ENCODE measurements around the gene EPB42. TPM values are rescaled to one million over a fixed set of nuclear protein-coding genes. Genes with fewer than 3 reads are reported as not detected.

Gene EPB42
- polyA plus RNA-seq (2011; rRNA removed) (not detected in 2 replicates), polyA minus RNA-seq (2011; rRNA and poly(A)+ RNA removed) (not detected in 2 replicates)

DNA sequence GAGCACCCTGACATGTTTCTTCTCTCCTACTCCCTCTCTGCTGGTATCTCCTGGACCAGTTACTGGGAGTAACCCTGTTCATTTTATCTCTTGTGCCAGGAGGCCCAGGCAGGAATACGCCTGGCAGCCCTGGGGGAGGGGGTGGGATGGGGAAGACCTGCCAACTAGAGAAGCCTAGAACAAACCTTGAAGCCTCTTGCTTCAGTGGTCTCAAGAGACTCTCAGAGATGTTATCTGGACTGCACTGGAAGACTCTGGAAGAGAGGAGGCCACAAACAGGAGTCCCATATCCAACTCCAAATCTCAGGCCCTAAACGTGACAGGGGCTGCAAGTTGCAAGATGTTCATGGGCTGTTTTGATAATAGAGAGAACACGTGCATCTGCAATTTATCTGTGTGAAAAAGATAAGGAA lies at the start of gene EPB42:
Gene EPB42 (minus strand): TSS at position 28 of the 413 bp plus-strand sequence. CDS start 193 bp downstream, outside the sequence.
- Histone ChIP-seq H3K27me3 (ENCODE audit: control insufficient read depth, insufficient read depth, low read length) (peaks cover 7% of the 10 kb centered on the region), H3K4me3 (ENCODE audit: low read depth, low read length) (no peak within 1 kb of the TSS), H3K36me3 (ENCODE audit: control insufficient read depth, insufficient read depth, low read length) (no peaks in the 10 kb centered on the region)
- TF ChIP-seq, protein P1, sequence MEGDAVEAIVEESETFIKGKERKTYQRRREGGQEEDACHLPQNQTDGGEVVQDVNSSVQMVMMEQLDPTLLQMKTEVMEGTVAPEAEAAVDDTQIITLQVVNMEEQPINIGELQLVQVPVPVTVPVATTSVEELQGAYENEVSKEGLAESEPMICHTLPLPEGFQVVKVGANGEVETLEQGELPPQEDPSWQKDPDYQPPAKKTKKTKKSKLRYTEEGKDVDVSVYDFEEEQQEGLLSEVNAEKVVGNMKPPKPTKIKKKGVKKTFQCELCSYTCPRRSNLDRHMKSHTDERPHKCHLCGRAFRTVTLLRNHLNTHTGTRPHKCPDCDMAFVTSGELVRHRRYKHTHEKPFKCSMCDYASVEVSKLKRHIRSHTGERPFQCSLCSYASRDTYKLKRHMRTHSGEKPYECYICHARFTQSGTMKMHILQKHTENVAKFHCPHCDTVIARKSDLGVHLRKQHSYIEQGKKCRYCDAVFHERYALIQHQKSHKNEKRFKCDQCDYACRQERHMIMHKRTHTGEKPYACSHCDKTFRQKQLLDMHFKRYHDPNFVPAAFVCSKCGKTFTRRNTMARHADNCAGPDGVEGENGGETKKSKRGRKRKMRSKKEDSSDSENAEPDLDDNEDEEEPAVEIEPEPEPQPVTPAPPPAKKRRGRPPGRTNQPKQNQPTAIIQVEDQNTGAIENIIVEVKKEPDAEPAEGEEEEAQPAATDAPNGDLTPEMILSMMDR (IDR thresholded peaks at IDR 0.05; ENCODE audit: insufficient read depth, low read depth, low read length), result no peak
- DNase-seq (ENCODE audit: low read depth), result no peak
- CTCF ChIA-PET, result interaction anchor here (2.8 kb wide), 1 partner anchor 65 kb away, joined by 15 read pairs; no protein-coding TSS in a partner anchor
- POLR2A ChIA-PET, result no interaction called here

DNA sequence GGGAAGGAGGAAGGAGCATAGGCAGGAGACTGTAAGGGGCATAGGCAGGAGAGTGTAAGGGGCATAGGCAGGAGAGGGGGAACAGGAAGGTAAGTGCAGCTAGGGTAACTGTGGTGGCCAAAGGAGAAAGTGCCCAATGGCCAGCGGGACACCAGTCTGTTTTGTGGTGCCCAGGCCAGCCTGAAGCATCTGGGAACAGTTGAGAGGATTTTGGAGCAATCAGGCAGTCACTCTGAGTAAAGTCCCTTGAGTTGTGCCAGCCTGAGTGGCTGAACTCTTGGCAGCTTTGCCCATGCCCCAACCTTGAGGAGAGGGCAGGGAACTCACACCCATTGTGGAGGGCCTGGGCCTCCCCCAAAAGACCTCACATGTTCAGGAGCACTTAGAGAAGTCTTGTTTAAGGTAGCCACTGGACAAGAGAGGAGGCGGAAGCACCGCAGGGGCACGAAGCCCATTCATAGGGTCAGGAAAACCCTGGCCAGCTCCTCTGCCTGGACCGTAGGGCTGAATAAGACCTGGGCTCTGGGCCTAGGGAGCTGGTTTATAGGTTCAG lies 49.4 kb upstream of the EPB42 start:
- H3K27me3 ChIP-seq (ENCODE audit: control insufficient read depth, insufficient read depth, low read length), result peaks cover 24% of the 10 kb centered on the region
- H3K4me3 ChIP-seq (ENCODE audit: low read depth, low read length), result no peak overlapping the region
- TF ChIP-seq, protein P1 (IDR thresholded peaks at IDR 0.05; ENCODE audit: insufficient read depth, low read depth, low read length), result no peak
- ChIA-PET CTCF (interaction anchor here (1.1 to 1.9 kb wide), 3 partner anchors 15 to 66 kb away, joined by 5 to 9 read pairs (median 8); no protein-coding TSS in a partner anchor), POLR2A (no interaction called here)
- no peaks in the 10 kb centered on the region for H3K36me3 ChIP-seq (ENCODE audit: control insufficient read depth, insufficient read depth, low read length)
- DNase-seq (ENCODE audit: low read depth), result no peak

DNA sequence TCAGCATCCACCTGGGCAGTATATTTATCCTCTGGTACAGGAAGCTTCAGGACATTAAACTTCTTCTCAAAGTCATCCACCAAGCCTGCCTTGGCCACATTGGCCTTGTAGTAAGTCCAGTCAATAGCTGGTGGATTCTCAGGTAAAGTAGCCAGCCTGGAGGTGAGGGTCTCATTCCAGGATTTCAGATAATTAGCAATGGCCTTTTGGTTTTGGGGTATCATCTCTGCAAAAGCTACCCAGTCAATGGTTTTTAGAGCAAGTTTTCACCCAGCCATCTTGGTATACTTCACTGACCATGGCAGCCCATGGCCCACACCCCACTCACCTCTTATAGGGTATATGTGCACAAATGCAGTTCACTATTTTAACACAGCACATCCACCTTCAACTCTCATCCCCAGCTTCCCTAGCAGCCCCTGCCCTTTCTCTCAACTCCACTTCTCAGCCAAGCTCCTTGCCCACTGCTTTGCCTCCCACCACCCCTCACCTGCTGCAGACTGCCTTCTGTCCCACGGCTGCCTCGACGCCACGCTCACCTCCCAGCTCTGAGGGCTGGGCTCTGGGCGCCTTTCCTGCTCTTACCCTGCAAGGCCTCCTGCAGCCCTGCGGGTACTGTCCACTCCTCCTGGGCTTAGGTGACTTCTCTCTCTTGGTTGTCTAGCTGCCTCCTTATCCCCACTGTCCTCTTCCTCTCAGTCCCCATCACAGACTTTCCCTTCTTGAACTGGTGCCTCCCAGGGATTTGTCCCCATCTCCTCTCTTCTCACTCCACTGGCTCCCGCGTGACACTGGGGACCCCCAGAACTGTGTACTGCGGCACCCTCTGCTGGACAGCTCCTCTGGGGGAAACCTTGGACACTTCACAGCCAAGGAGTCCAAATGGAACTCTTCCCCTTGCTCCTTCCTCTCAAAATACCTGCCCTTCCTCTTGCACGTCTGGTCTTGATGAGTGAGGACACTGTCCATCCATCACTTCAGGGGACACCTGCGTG lies 47.6 kb upstream of the EPB42 start:
- ChIA-PET CTCF (interaction anchor here (1.0 to 4.9 kb wide), 13 partner anchors 8 to 64 kb away, joined by 3 to 58 read pairs (median 5); no protein-coding TSS in a partner anchor), POLR2A (no interaction called here)
- Histone ChIP-seq H3K36me3 (ENCODE audit: control insufficient read depth, insufficient read depth, low read length) (no peaks in the 10 kb centered on the region), H3K4me3 (ENCODE audit: low read depth, low read length) (no peak overlapping the region), H3K27me3 (ENCODE audit: control insufficient read depth, insufficient read depth, low read length) (peaks cover 27% of the 10 kb centered on the region)
- no peak for DNase-seq (ENCODE audit: low read depth)
- TF ChIP-seq, protein P1 (IDR thresholded peaks at IDR 0.05; ENCODE audit: insufficient read depth, low read depth, low read length), result peak; percentile 26; the same call in 1 of the 2 replicates

DNA sequence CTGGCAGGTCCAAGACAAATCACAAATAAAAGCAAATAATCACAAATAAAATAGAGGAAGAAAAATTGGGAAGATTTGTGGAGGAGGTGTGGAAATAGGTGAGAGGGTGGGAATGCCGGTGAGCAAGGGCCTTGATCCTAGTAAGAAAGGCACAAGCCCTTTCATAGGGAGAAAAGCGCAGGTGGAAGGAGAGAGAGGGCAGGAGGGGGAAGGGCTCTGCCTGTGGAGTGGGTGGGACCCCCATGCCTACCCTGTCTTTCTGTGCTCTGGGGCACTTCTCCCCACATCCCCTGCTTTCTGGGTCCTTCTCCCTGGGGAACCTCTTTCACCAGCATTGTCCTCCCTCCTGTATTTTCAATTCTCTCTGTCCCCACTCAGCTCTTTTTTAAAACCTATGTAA lies 46.6 kb upstream of the EPB42 start:
- no peak for DNase-seq (ENCODE audit: low read depth)
- ChIA-PET POLR2A (no interaction called here), CTCF (interaction anchor here (1.0 to 4.9 kb wide), 9 partner anchors 9 to 63 kb away, joined by 3 to 58 read pairs (median 5); no protein-coding TSS in a partner anchor)
- Histone ChIP-seq H3K27me3 (ENCODE audit: control insufficient read depth, insufficient read depth, low read length) (peaks cover 29% of the 10 kb centered on the region), H3K36me3 (ENCODE audit: control insufficient read depth, insufficient read depth, low read length) (no peaks in the 10 kb centered on the region), H3K4me3 (ENCODE audit: low read depth, low read length) (no peak overlapping the region)
- TF ChIP-seq, protein P1 (IDR thresholded peaks at IDR 0.05; ENCODE audit: insufficient read depth, low read depth, low read length), result no peak

DNA sequence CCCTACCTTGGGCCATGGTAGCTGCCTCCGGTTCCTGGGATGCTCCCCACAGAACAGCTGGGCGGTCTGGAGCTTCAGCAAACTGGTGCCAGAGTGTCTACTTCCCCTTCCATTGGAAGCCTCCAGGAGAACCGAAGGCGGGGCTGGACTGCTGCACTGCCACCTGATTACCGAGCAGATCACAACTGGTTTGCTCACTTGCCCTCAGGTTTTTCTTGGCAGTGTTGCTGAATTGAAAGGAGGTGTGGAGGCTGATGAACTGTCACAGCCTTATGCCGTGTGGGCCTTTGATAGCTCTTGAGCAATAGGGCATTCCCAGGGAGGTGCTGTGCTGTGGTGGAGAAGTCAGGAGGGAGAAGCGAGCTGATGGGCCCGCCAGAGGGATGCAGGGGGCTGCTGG lies 46.0 kb upstream of the EPB42 start, which contains the start of gene TGM5:
Gene TGM5 (minus strand): TSS at position 95 of the 400 bp plus-strand sequence. CDS start 79 bp downstream, at position 16.
- ChIA-PET POLR2A (no interaction called here), CTCF (interaction anchor here (1.2 to 4.9 kb wide), 7 partner anchors 9 to 62 kb away, joined by 3 to 58 read pairs (median 5); no protein-coding TSS in a partner anchor)
- Histone ChIP-seq H3K27me3 (ENCODE audit: control insufficient read depth, insufficient read depth, low read length) (peaks cover 29% of the 10 kb centered on the region), H3K36me3 (ENCODE audit: control insufficient read depth, insufficient read depth, low read length) (no peaks in the 10 kb centered on the region), H3K4me3 (ENCODE audit: low read depth, low read length) (no peak within 1 kb of the TSS)
- DNase-seq (ENCODE audit: low read depth), result no peak
- TF ChIP-seq, protein P1 (IDR thresholded peaks at IDR 0.05; ENCODE audit: insufficient read depth, low read depth, low read length), result no peak

Data from BJ (cell line).